Measurements from ENCODE around the gene SYT17.

Gene SYT17

GRCh38 chr16:19177111-19177739, 9.2 kb downstream of the SYT17 start:
- no peak overlapping the region for H3K4me3 ChIP-seq (ENCODE audit: low read depth, low read length)
- in situ Hi-C loops (cut with HindIII; ENCODE audit: low sequenced_read_pairs) = no loop called here
- TF ChIP-seq CTCF (IDR thresholded peaks at IDR 0.05; ENCODE audit: low read depth, low read length) = no peak
- DNase-seq (ENCODE audit: low read depth, low spot score) = no peak

GRCh38 chr16:19179546-19180490, 11.8 kb downstream of the SYT17 start:
- peak; percentile 64 for TF ChIP-seq CTCF (IDR thresholded peaks at IDR 0.05; ENCODE audit: low read depth, low read length)
- H3K4me3 ChIP-seq (ENCODE audit: low read depth, low read length) = no peak overlapping the region
- DNase-seq (ENCODE audit: low read depth, low spot score) = peak; percentile 14
- in situ Hi-C loops (cut with HindIII; ENCODE audit: low sequenced_read_pairs) = no loop called here

- TF ChIP-seq CTCF (IDR thresholded peaks at IDR 0.05; ENCODE audit: low read depth, low read length) = no peak
- H3K4me3 ChIP-seq (ENCODE audit: low read depth, low read length) = no peak overlapping the region
- no peak for DNase-seq (ENCODE audit: low read depth, low spot score)
- in situ Hi-C loops (cut with HindIII; ENCODE audit: low sequenced_read_pairs) = no loop called here
Measured at GRCh38 chr16:19180741-19181140, 12.7 kb downstream of the SYT17 start.

GRCh38 chr16:19182481-19182880, 14.4 kb downstream of the SYT17 start:
- TF ChIP-seq CTCF (IDR thresholded peaks at IDR 0.05; ENCODE audit: low read depth, low read length) = no peak
- no peak overlapping the region for H3K4me3 ChIP-seq (ENCODE audit: low read depth, low read length)
- no peak for DNase-seq (ENCODE audit: low read depth, low spot score)
- in situ Hi-C loops (cut with HindIII; ENCODE audit: low sequenced_read_pairs) = no loop called here

- no peak overlapping the region for H3K4me3 ChIP-seq (ENCODE audit: low read depth, low read length)
- DNase-seq (ENCODE audit: low read depth, low spot score) = no peak
- no peak for TF ChIP-seq CTCF (IDR thresholded peaks at IDR 0.05; ENCODE audit: low read depth, low read length)
- in situ Hi-C loops (cut with HindIII; ENCODE audit: low sequenced_read_pairs) = no loop called here
Measured at GRCh38 chr16:19183187-19183586, 15.1 kb downstream of the SYT17 start.

GRCh38 chr16:19184823-19185509, 16.9 kb downstream of the SYT17 start:
- no peak for TF ChIP-seq CTCF (IDR thresholded peaks at IDR 0.05; ENCODE audit: low read depth, low read length)
- DNase-seq (ENCODE audit: low read depth, low spot score) = no peak
- no peak overlapping the region for H3K4me3 ChIP-seq (ENCODE audit: low read depth, low read length)
- in situ Hi-C loops (cut with HindIII; ENCODE audit: low sequenced_read_pairs) = no loop called here

All from astrocyte of the spinal cord (primary cell).